T-cell (primary cell): Measurements from ENCODE around the gene METTL14. TPM values are rescaled to one million over a fixed set of nuclear protein-coding genes. Genes with fewer than 3 reads are reported as not detected.

Experiments
- ATAC-seq, 4 experiments: fragments of 200-7000 bp in 3 of 4; fragments of 150-1000 bp in 1 of 4; cut with Tn5 transposase; replicated peaks in 1 of 4; 1 replicate in 3 of 4; 2 replicates in 1 of 4; pipeline ENCODE4 v1.10.0; 2021; ENCODE audit warnings: moderate library complexity in 3 of 4, mild to moderate bottlenecking in 2 of 4, moderate number of reproducible peaks in 1 of 4
- CTCF ChIA-PET, 2 donors: fragments of 300-600 bp; sonication (Branson Sonifier 250); formaldehyde crosslinking; loops; one replicate each; lab custom pipeline; 2022; ENCODE audit warnings: antibody characterized with exemption in 2 of 2; lab: Charles Lee
- POLR2A ChIA-PET, 2 donors: fragments of 300-600 bp; sonication (Branson Sonifier 250); formaldehyde crosslinking; loops; one replicate each; lab custom pipeline; 2022; ENCODE audit warnings: antibody characterized with exemption in 2 of 2; lab: Charles Lee
- DNase-seq, 35 experiments: peaks; one replicate each; pipeline versions ENCODE4 v3.0.0 to v3.0.0-alpha.2; 2013 to 2023
- H3K27ac ChIP-seq: one replicate; pipeline ENCODE4 v1.5.1; 2013; ENCODE audit warnings: low read length
- H3K27me3 ChIP-seq, 2 experiments: replicated peaks in 1 of 2; 1 replicate in 1 of 2; 2 replicates in 1 of 2; pipeline versions ENCODE4 v1.6.1 to v1.7.0; 2013; ENCODE audit warnings: low read length in 1 of 2, mixed read lengths in 1 of 2; ENCODE audit not compliant: control insufficient read depth in 2 of 2, insufficient read depth in 2 of 2; ENCODE audit errors: extremely low read depth in 1 of 2
- H3K36me3 ChIP-seq, 2 donors: 1 replicate in 1 of 2; 2 replicates in 1 of 2; pipeline versions ENCODE4 v1.6.1 to v1.7.0; 2013; ENCODE audit warnings: low read length in 1 of 2; ENCODE audit not compliant: control insufficient read depth in 2 of 2, insufficient read depth in 1 of 2; ENCODE audit errors: extremely low read depth in 1 of 2
- H3K4me1 ChIP-seq, 2 experiments: 1 replicate in 1 of 2; 2 replicates in 1 of 2; pipeline versions ENCODE4 v1.6.1 to v1.7.0; 2013; ENCODE audit warnings: low read length in 2 of 2, mixed read lengths in 1 of 2; ENCODE audit not compliant: insufficient read depth in 2 of 2, control insufficient read depth in 1 of 2; ENCODE audit errors: extremely low read depth in 1 of 2
- H3K4me3 ChIP-seq, 2 donors: 1 replicate in 1 of 2; 2 replicates in 1 of 2; pipeline versions ENCODE4 v1.5.1 to v1.7.0; 2013; ENCODE audit warnings: mild to moderate bottlenecking in 2 of 2, low read length in 1 of 2, moderate library complexity in 1 of 2; ENCODE audit not compliant: control insufficient read depth in 1 of 2; ENCODE audit errors: extremely low read depth in 1 of 2
- H3K9me3 ChIP-seq: 2 replicates; pipeline ENCODE4 v1.7.0; 2013
- H3K27ac Mint-ChIP-seq, 2 donors: one replicate each; pipeline ENCODE4 v1.8.0; 2020 to 2021; ENCODE audit warnings: mild to moderate bottlenecking in 2 of 2, mixed read lengths in 2 of 2
- H3K27me3 Mint-ChIP-seq, 2 donors: one replicate each; pipeline ENCODE4 v1.8.0; 2021 to 2022; ENCODE audit warnings: mixed read lengths in 2 of 2
- H3K36me3 Mint-ChIP-seq: one replicate; pipeline ENCODE4 v1.8.0; 2021; ENCODE audit warnings: mixed read lengths
- H3K4me1 Mint-ChIP-seq, 3 donors: one replicate each; pipeline ENCODE4 v1.8.0; 2020 to 2022; ENCODE audit warnings: mixed read lengths in 3 of 3, mild to moderate bottlenecking in 1 of 3
- H3K4me3 Mint-ChIP-seq, 3 donors: one replicate each; pipeline ENCODE4 v1.8.0; 2020 to 2022; ENCODE audit warnings: mild to moderate bottlenecking in 3 of 3, mixed read lengths in 3 of 3, moderate library complexity in 3 of 3
- H3K9me3 Mint-ChIP-seq, 3 donors: one replicate each; pipeline ENCODE4 v1.8.0; 2020 to 2022; ENCODE audit warnings: mixed read lengths in 3 of 3
- WGBS: methylation state at CpG from one replicate; pipeline ENCODE4 v1.1.5; 2013; ENCODE audit warnings: missing lambda C conversion rate; ENCODE audit not compliant: insufficient coverage; 5-methylcytosine and 5-hydroxymethylcytosine counted together
- total RNA-seq, 35 experiments: library from RNA in 6 of 35; stranded (reverse) in 6 of 35; fragments of 120-200 nt in 1 of 35; gene quantifications; one replicate each; pipeline versions ENCODE4 v1.2.1 to v1.2.4 and lab custom pipeline; 2013 to 2026

Gene METTL14
- total RNA-seq, 5 donors from 2014 or later (not counting 1 experiment from before 2014, with no cell fraction given): 39.4 to 53.8 (median 48.9) TPM

DNA sequence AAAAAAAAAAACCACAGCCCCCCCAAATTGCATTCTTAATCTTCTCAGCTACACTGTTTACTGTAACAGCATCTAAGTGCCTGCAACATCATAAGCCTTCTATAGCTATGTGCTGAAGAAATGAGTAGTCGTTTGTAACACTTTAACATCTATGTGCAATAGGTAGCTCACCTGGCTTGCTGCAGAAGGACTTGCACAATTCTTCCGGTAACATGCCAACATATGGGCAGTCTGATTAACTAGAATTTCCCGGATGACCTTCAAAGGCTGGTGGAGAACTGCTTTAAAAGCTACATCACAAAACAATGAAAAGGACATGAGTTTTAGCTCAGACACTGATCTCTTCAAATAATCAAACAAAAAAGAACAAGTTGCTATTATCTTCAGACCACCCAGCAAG, 52.9 kb downstream of the METTL14 start:
- POLR2A ChIA-PET: interaction anchor here in 1 of 2 donors (0.7 kb wide), 1 partner anchor 202 kb away, joined by 3 read pairs; no protein-coding TSS in a partner anchor
- ATAC-seq (no peak), DNase-seq (no peak)
- WGBS: 93% methylated on average over 2 of the region's 3 CpGs
- no peaks in the 10 kb centered on the region for H3K9me3 Mint-ChIP-seq
- no peak overlapping the region for H3K27ac Mint-ChIP-seq
- no peak overlapping the region for H3K4me3 Mint-ChIP-seq
- H3K4me1 ChIP-seq: no peaks in the 10 kb centered on the region
- H3K27me3 ChIP-seq: no peaks in the 10 kb centered on the region
- no peak overlapping the region for H3K4me3 ChIP-seq
- no peaks in the 10 kb centered on the region for H3K27me3 Mint-ChIP-seq
- H3K36me3 ChIP-seq: peaks cover 3 to 35% of the 10 kb centered on the region in 2 donors
- CTCF ChIA-PET: interaction anchor here (0.7 to 0.9 kb wide), 2 partner anchors 9 to 33 kb away, joined by 4 read pairs; no protein-coding TSS in a partner anchor
- H3K36me3 Mint-ChIP-seq: peaks cover 43% of the 10 kb centered on the region
- H3K9me3 ChIP-seq: no peaks in the 10 kb centered on the region
- H3K27ac ChIP-seq: no peak overlapping the region
- no peaks in the 10 kb centered on the region for H3K4me1 Mint-ChIP-seq

DNA sequence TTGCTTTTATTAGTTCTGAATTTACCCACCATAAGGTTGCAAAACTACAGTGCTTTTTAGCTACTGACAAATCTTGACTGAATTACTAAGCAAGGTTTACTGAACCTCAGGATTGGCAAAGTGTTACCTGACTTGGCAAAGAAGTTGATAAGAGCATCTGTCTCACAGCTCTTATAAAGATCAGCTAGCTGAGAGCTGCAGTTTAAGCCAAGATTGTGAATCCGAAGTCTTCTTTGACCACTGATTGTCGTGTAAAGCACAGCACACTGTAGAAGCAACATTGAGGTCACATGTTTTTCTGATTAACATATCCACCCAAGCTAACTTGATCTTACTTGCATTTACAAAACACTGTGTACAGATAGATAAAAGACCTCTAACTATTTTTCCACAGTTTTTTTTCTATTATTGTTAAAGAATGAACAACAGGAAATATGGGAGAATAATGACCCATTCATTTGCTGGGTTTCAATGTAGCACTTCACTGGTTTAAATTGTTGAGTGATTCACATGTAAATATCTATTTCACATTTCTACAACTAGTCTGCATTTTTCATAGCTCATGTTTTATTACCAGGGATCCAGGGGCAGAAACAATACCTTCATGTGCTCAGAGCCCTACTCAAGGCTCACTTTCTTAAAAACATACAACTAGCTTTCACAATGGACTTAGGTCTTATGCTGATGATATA, 54.0 kb downstream of the METTL14 start:
- H3K4me1 Mint-ChIP-seq: no peaks in the 10 kb centered on the region
- Histone ChIP-seq H3K9me3 (no peaks in the 10 kb centered on the region), H3K27me3 (no peaks in the 10 kb centered on the region), H3K4me1 (no peaks in the 10 kb centered on the region), H3K4me3 (no peak overlapping the region), H3K27ac (no peak overlapping the region), H3K36me3 (peaks cover 3 to 44% of the 10 kb centered on the region in 2 donors)
- H3K36me3 Mint-ChIP-seq: peaks cover 45% of the 10 kb centered on the region
- WGBS: 90% methylated on average over 2 of the region's 2 CpGs
- ChIA-PET CTCF (interaction anchor here (0.5 to 1.1 kb wide), 3 partner anchors 33 to 166 kb away, joined by 3 read pairs; no protein-coding TSS in a partner anchor), POLR2A (no interaction called here)
- ATAC-seq (no peak), DNase-seq (no peak)
- H3K27me3 Mint-ChIP-seq: no peaks in the 10 kb centered on the region
- H3K27ac Mint-ChIP-seq: no peak overlapping the region
- H3K4me3 Mint-ChIP-seq: no peak overlapping the region
- H3K9me3 Mint-ChIP-seq: no peaks in the 10 kb centered on the region

DNA sequence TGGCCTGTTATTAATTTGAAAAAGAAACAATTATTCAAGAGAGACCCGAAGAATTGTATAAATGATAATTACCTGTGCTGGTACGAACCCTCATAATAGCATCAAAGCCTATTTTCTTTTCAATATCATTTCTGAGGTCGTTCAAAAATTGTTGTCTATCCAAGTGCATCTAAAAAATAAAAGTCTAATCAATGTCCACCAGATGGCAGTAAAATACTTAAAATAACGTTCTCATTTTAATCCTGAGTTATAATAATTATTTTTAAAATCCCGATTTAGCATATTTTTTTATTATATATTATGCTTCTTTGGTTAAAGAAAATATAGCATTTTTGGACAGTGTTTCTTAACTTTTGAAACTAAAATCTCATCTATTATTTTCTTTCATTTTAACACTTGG, 55.7 kb downstream of the METTL14 start:
- Histone ChIP-seq H3K36me3 (peaks cover 3 to 55% of the 10 kb centered on the region in 2 donors), H3K27ac (no peak overlapping the region), H3K4me3 (no peak overlapping the region), H3K9me3 (no peaks in the 10 kb centered on the region), H3K4me1 (no peaks in the 10 kb centered on the region), H3K27me3 (no peaks in the 10 kb centered on the region)
- Mint-ChIP-seq H3K9me3 (no peaks in the 10 kb centered on the region), H3K4me3 (no peak overlapping the region), H3K27me3 (no peaks in the 10 kb centered on the region), H3K36me3 (peaks cover 51% of the 10 kb centered on the region), H3K4me1 (no peaks in the 10 kb centered on the region), H3K27ac (no peak overlapping the region)
- no peak for ATAC-seq
- ChIA-PET CTCF (interaction anchor here in 1 of 2 donors (0.6 to 1.0 kb wide), 2 partner anchors 11 to 56 kb away, joined by 3 read pairs; no protein-coding TSS in a partner anchor), POLR2A (no interaction called here)
- no CpG with 5 or more reads among the region's 5 CpGs for WGBS
- DNase-seq: peak in 1 of 35 experiments; percentile 17

DNA sequence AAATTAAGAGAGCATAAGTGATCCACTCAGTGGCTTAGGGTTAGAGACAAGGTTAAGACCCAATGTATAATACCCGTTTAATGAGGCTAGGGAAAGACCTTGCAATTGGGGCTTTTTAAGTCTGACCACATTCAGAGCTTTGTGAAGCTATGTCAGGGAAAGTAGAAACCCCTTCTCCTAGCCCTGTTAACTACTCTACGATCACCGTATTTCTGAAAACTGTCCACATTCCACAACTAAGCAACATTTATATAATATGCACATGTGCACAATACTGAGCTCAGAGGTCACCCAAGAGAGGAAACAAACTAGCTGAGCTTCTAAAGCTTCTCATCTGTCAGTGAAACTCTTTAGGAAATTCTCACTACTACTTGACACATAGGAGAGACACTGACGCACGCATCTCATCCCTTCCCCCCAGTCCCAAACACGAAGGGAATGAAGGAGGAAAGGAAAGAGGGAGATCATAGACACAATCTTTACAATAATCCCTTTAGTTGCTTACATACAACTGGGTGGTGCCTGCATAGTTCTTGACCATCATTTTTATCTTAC, 56.2 kb downstream of the METTL14 start:
- Mint-ChIP-seq H3K4me1 (no peaks in the 10 kb centered on the region), H3K27me3 (no peaks in the 10 kb centered on the region), H3K4me3 (no peak overlapping the region), H3K36me3 (peaks cover 51% of the 10 kb centered on the region), H3K9me3 (no peaks in the 10 kb centered on the region), H3K27ac (no peak overlapping the region)
- WGBS: 100% methylated on average over 2 of the region's 6 CpGs
- H3K4me3 ChIP-seq: no peak overlapping the region
- no peak overlapping the region for H3K27ac ChIP-seq
- ChIA-PET CTCF (interaction anchor here in 1 of 2 donors (0.6 to 1.0 kb wide), 2 partner anchors 11 to 56 kb away, joined by 3 read pairs; no protein-coding TSS in a partner anchor), POLR2A (no interaction called here)
- no peak for ATAC-seq
- no peaks in the 10 kb centered on the region for H3K4me1 ChIP-seq
- H3K36me3 ChIP-seq: peaks cover 3 to 52% of the 10 kb centered on the region in 2 donors
- no peaks in the 10 kb centered on the region for H3K9me3 ChIP-seq
- H3K27me3 ChIP-seq: no peaks in the 10 kb centered on the region
- DNase-seq: no peak

DNA sequence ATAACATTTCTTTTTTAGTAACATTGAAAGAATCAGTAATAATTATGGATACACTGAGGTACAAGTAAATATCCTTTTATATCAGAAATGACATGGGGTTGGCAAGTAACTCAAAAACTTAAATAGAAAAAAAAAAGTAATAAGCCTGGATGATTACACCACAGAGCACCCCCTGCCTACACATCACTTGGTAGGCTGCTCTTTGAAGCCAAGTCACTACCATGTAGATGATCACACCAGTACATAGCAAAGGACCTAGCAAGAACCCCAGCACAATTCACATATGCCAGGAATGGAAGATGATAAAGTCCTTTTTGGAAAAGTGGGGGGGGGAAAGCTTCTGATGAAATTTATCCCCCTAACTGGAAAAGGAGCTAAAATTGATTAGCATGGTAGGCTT, 56.9 kb downstream of the METTL14 start:
- Mint-ChIP-seq H3K4me1 (no peaks in the 10 kb centered on the region), H3K4me3 (no peak overlapping the region), H3K36me3 (peaks cover 53% of the 10 kb centered on the region), H3K27ac (no peak overlapping the region), H3K9me3 (no peaks in the 10 kb centered on the region), H3K27me3 (no peaks in the 10 kb centered on the region)
- DNase-seq: no peak
- Histone ChIP-seq H3K9me3 (no peaks in the 10 kb centered on the region), H3K27ac (no peak overlapping the region), H3K4me3 (no peak overlapping the region), H3K27me3 (no peaks in the 10 kb centered on the region), H3K4me1 (no peaks in the 10 kb centered on the region), H3K36me3 (peaks cover 3 to 49% of the 10 kb centered on the region in 2 donors)
- no peak for ATAC-seq
- ChIA-PET POLR2A (no interaction called here), CTCF (interaction anchor here in 1 of 2 donors (0.6 to 1.4 kb wide), 3 partner anchors 15 to 1308 kb away, joined by 3 to 5 read pairs (median 3); no protein-coding TSS in a partner anchor)

DNA sequence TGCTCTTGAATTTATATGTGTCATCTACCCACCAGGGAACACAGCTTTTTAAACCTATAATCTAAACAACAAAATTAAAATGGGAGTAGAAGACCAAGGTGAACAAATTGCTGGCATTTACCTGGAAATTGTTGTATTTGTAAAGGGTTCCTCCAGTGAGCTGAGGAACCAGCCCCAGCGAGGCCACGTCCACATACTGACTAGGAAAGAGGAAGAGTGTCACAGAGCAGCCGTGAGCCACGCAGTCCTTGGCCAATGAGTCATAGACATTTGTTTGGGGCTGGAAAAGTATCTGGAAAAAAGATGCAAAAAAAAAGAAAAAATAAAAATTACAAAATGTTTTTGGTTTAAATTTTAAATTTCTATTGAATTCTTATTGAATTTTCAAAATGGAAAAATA, 58.7 kb downstream of the METTL14 start:
- H3K9me3 Mint-ChIP-seq: no peaks in the 10 kb centered on the region
- Histone ChIP-seq H3K4me3 (no peak overlapping the region), H3K4me1 (no peaks in the 10 kb centered on the region), H3K27ac (no peak overlapping the region), H3K27me3 (no peaks in the 10 kb centered on the region), H3K9me3 (no peaks in the 10 kb centered on the region), H3K36me3 (peaks cover 0 to 34% of the 10 kb centered on the region in 2 donors)
- H3K4me1 Mint-ChIP-seq: no peaks in the 10 kb centered on the region
- H3K36me3 Mint-ChIP-seq: peaks cover 40% of the 10 kb centered on the region
- DNase-seq (no peak), ATAC-seq (no peak)
- H3K27me3 Mint-ChIP-seq: no peaks in the 10 kb centered on the region
- POLR2A ChIA-PET: no interaction called here
- H3K27ac Mint-ChIP-seq: no peak overlapping the region
- WGBS: 100% methylated on average over 1 of the region's 4 CpGs
- no peak overlapping the region for H3K4me3 Mint-ChIP-seq
- CTCF ChIA-PET: no interaction called here
